DMS114 treated with DMSO at 0.1 percent for 48 hours (cell line): Measurements from ENCODE around the gene SBSN.
"Not testable (repeated sequence)": the region's sequence is repeated elsewhere in the genome, so short reads cannot be mapped to it uniquely, and the experiment has no call there.

Experiments used
- DNase-seq: peaks from one replicate; lab custom pipeline; 2025; ENCODE audit not compliant: unreplicated experiment; lab: John Stamatoyannopoulos, UW

SBSN gene

GRCh38 chr19:35474594-35474993, 53.5 kb downstream of the SBSN start:
- DNase-seq: not testable (repeated sequence)

DNA sequence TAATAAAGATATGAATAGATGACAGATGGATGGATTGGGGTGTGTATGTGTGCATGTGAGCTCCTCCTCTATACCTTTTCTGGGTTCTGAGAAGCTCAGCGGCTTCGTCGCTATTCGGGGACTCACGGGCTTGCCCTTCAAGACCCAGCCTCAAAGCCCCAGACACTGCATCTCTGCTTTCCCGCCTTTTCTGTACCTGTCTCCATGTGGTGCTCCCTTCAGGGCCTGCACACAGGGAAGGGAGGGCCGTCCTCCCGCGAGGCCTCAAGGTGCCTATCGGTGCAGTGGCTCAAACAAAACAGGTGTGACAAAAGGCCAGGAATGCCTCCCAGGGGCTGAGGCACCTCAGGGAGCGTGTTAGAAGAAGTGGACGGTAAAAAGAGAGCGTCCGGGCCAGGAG, 54.0 kb downstream of the SBSN start:
- no peak for DNase-seq
